H9 (cell line): ENCODE data around the gene CREB5. TPM values are rescaled to one million over a fixed set of nuclear protein-coding genes. Genes with fewer than 3 reads are reported as not detected.

Source experiments
- DNase-seq: peaks from one replicate; pipeline ENCODE4 v3.0.0-alpha.2; 2017
- H2AFZ ChIP-seq: one replicate; pipeline ENCODE4 v1.6.1; 2013; ENCODE audit warnings: mild to moderate bottlenecking, low read length, control low read depth, moderate library complexity
- H2AK5ac ChIP-seq: 2 replicates; pipeline ENCODE4 v1.6.1; 2013; ENCODE audit warnings: low read length, control low read depth, mixed read lengths; ENCODE audit not compliant: insufficient read length
- H2BK120ac ChIP-seq: one replicate; pipeline ENCODE4 v1.6.1; 2013; ENCODE audit warnings: low read depth, mild to moderate bottlenecking, low read length, control low read depth, inconsistent platforms; ENCODE audit not compliant: poor library complexity, severe bottlenecking
- H2BK12ac ChIP-seq: 2 replicates; pipeline ENCODE4 v1.6.1; 2013; ENCODE audit warnings: low read length, control low read depth, mixed read lengths, low read depth; ENCODE audit not compliant: insufficient read length
- H2BK15ac ChIP-seq: 2 replicates; pipeline ENCODE4 v1.6.1; 2013; ENCODE audit warnings: low read depth, low read length, control low read depth
- H2BK20ac ChIP-seq: one replicate; pipeline ENCODE4 v1.6.1; 2013; ENCODE audit warnings: low read depth, mild to moderate bottlenecking, low read length, control low read depth, inconsistent platforms; ENCODE audit not compliant: poor library complexity, severe bottlenecking
- H2BK5ac ChIP-seq: 2 replicates; pipeline ENCODE4 v1.6.1; 2013; ENCODE audit warnings: low read length, control low read depth, mixed read lengths; ENCODE audit not compliant: insufficient read length
- H3K14ac ChIP-seq: 2 replicates; pipeline ENCODE4 v1.6.1; 2013; ENCODE audit warnings: low read length, control low read depth; ENCODE audit not compliant: insufficient read depth
- H3K18ac ChIP-seq: 2 replicates; pipeline ENCODE4 v1.6.1; 2013; ENCODE audit warnings: low read depth, mild to moderate bottlenecking, mixed read lengths, low read length, control low read depth; ENCODE audit not compliant: insufficient read length
- H3K23ac ChIP-seq: 2 replicates; pipeline ENCODE4 v1.6.1; 2013; ENCODE audit warnings: low read length, control low read depth, mixed read lengths, low read depth; ENCODE audit not compliant: insufficient read length
- H3K23me2 ChIP-seq: 2 replicates; pipeline ENCODE4 v1.6.1; 2013; ENCODE audit warnings: low read depth, mild to moderate bottlenecking, mixed read lengths, low read length, control low read depth; ENCODE audit not compliant: insufficient read length, poor library complexity, severe bottlenecking
- H3K27ac ChIP-seq: 2 replicates; pipeline ENCODE4 v1.5.1; 2013; ENCODE audit warnings: low read length, control low read depth, mixed read lengths, low read depth; ENCODE audit not compliant: insufficient read length
- H3K27me3 ChIP-seq: 2 replicates; pipeline ENCODE4 v1.6.1; 2013; ENCODE audit warnings: low read length, control low read depth, inconsistent platforms; ENCODE audit not compliant: insufficient read depth
- H3K4ac ChIP-seq: 2 replicates; pipeline ENCODE4 v1.6.1; 2013; ENCODE audit warnings: low read depth, mild to moderate bottlenecking, control low read depth, inconsistent platforms, low read length, moderate library complexity
- H3K4me1 ChIP-seq: 2 replicates; pipeline ENCODE4 v1.6.1; 2013; ENCODE audit warnings: low read length, control low read depth, inconsistent platforms; ENCODE audit not compliant: insufficient read depth
- H3K4me2 ChIP-seq: 2 replicates; pipeline ENCODE4 v1.6.1; 2013; ENCODE audit warnings: low read length, control low read depth, mixed read lengths; ENCODE audit not compliant: insufficient read length, insufficient read depth
- H3K56ac ChIP-seq: 2 replicates; pipeline ENCODE4 v1.6.1; 2013; ENCODE audit warnings: low read depth, mild to moderate bottlenecking, mixed read lengths, low read length, control low read depth; ENCODE audit not compliant: insufficient read length
- H3K79me1 ChIP-seq: 2 replicates; pipeline ENCODE4 v1.6.1; 2013; ENCODE audit warnings: low read depth, mild to moderate bottlenecking, moderate library complexity, low read length, control low read depth, inconsistent platforms; ENCODE audit not compliant: insufficient read depth, poor library complexity, severe bottlenecking
- H3K79me2 ChIP-seq: 2 replicates; pipeline ENCODE4 v1.6.1; 2013; ENCODE audit warnings: low read length, control low read depth, inconsistent platforms; ENCODE audit not compliant: insufficient read depth
- H3K9ac ChIP-seq: 2 replicates; pipeline ENCODE4 v1.6.1; 2013; ENCODE audit warnings: low read length, control low read depth, mixed read lengths; ENCODE audit not compliant: insufficient read length; ENCODE audit errors: extremely low read depth
- H3K9me3 ChIP-seq: one replicate; pipeline ENCODE4 v1.6.1; 2013; ENCODE audit warnings: low read depth, low read length, inconsistent platforms; ENCODE audit not compliant: control insufficient read depth
- H3T11ph ChIP-seq: one replicate; pipeline ENCODE4 v1.6.1; 2013; ENCODE audit warnings: mild to moderate bottlenecking, low read length, control low read depth, inconsistent platforms
- H4K20me1 ChIP-seq: one replicate; pipeline ENCODE4 v1.6.1; 2013; ENCODE audit not compliant: control insufficient read depth, insufficient read length, insufficient read depth
- H4K5ac ChIP-seq: 2 replicates; pipeline ENCODE4 v1.6.1; 2013; ENCODE audit warnings: low read depth, mild to moderate bottlenecking, mixed read lengths, low read length, control low read depth; ENCODE audit not compliant: insufficient read length
- H4K8ac ChIP-seq: replicated peaks from 2 replicates; pipeline ENCODE4 v1.6.1; 2013; ENCODE audit warnings: low read length, control low read depth, mixed read lengths, low read depth; ENCODE audit not compliant: insufficient read length
- H4K91ac ChIP-seq: 2 replicates; pipeline ENCODE4 v1.6.1; 2013; ENCODE audit warnings: low read depth, mild to moderate bottlenecking, moderate library complexity, mixed read lengths, low read length, control low read depth; ENCODE audit not compliant: insufficient read length
- H3K27ac Mint-ChIP-seq, 3 experiments: 2 replicates in 2 of 3; 3 replicates in 1 of 3; pipeline ENCODE4 v1.8.0; 2020 to 2021; ENCODE audit warnings: mixed read lengths in 3 of 3, mild to moderate bottlenecking in 1 of 3, moderate library complexity in 1 of 3
- H3K27me3 Mint-ChIP-seq: 2 replicates; pipeline ENCODE4 v1.8.0; 2021; ENCODE audit warnings: low read depth, mild to moderate bottlenecking, moderate library complexity, mixed read lengths
- H3K36me3 Mint-ChIP-seq, 3 experiments: 2 replicates in 2 of 3; 3 replicates in 1 of 3; pipeline ENCODE4 v1.8.0; 2020 to 2021; ENCODE audit warnings: low read depth in 3 of 3, mixed read lengths in 3 of 3; ENCODE audit not compliant: insufficient read depth in 1 of 3
- H3K4me1 Mint-ChIP-seq, 2 experiments: 2 replicates each; pipeline ENCODE4 v1.8.0; 2020; ENCODE audit warnings: mixed read lengths in 2 of 2
- H3K4me3 Mint-ChIP-seq, 2 experiments: 2 replicates in 1 of 2; 3 replicates in 1 of 2; pipeline ENCODE4 v1.8.0; 2020 to 2021; ENCODE audit warnings: mild to moderate bottlenecking in 2 of 2, mixed read lengths in 2 of 2, moderate library complexity in 1 of 2
- H3K9me3 Mint-ChIP-seq, 2 experiments: 2 replicates in 1 of 2; 3 replicates in 1 of 2; pipeline ENCODE4 v1.8.0; 2020; ENCODE audit warnings: mild to moderate bottlenecking in 2 of 2, mixed read lengths in 2 of 2, moderate library complexity in 1 of 2
- WGBS: extraction: QIAGEN DNeasy Blood & Tissue Kit; methylation state at CpG from one replicate; pipeline ENCODE4 v1.1.7; 2013; ENCODE audit warnings: missing lambda C conversion rate, low lambda C conversion rate, mixed read lengths; ENCODE audit not compliant: insufficient read length; ENCODE audit errors: extremely low coverage; 5-methylcytosine and 5-hydroxymethylcytosine counted together
- total RNA-seq: library from RNA; stranded (reverse); gene quantifications from 2 replicates; pipeline ENCODE4 v1.2.1, GENCODE V29; 2021
- TF ChIP-seq, protein P1 (sequence below): fragments of 200-600 bp; sonication (generic); conservative IDR thresholded peaks from 3 replicates; pipeline ENCODE4 v1.8.0; 2021; ENCODE audit warnings: antibody characterized with exemption, mild to moderate bottlenecking

The CREB5 gene
- total RNA-seq, 1 experiment from 2014 or later: 4.0 TPM

DNA sequence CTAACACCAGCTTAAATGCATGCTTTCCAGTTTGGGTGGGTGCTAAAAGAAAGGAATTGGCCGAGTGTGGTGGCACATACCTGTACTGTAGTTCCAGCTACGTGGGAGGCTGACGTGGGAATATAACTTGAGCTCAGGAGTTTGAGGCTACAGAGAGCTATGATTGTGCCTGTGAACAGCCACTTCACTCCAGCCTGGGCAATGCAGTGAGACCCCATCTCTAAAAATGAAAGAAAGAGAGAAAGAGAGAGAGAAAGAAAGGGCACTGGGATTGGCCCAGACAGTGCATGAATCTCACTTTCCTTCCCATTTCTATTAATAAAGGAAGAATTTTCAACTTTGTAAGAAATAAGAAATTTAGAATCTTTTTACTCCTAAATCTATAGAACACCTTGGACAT lies 265.4 kb downstream of the CREB5 start:
- Histone ChIP-seq H3K27me3 (no peaks in the 10 kb centered on the region), H3K9ac (no peak overlapping the region), H3K4me1 (peaks cover 19% of the 10 kb centered on the region), H3K18ac (no peak overlapping the region), H2BK120ac (no peak overlapping the region), H2BK20ac (no peak overlapping the region), H3K14ac (no peak overlapping the region), H3K56ac (no peak overlapping the region), H3T11ph (no peak overlapping the region), H3K79me1 (no peaks in the 10 kb centered on the region), H2BK15ac (no peak overlapping the region), H2BK5ac (no peak overlapping the region), H2BK12ac (no peak overlapping the region), H4K5ac (no peak overlapping the region), H3K27ac (no peak overlapping the region), H3K23me2 (no peaks in the 10 kb centered on the region), H4K8ac (no peak overlapping the region), H3K4me2 (no peak overlapping the region), H3K79me2 (no peaks in the 10 kb centered on the region), H2AK5ac (no peak overlapping the region), H4K20me1 (no peaks in the 10 kb centered on the region), H3K4ac (no peak overlapping the region), H4K91ac (no peak overlapping the region), H3K23ac (no peak overlapping the region), H2AFZ (no peak overlapping the region), H3K9me3 (no peaks in the 10 kb centered on the region)
- no CpG with 5 or more reads among the region's 3 CpGs for WGBS
- no peaks in the 10 kb centered on the region for H3K36me3 Mint-ChIP-seq
- H3K4me3 Mint-ChIP-seq: no peak overlapping the region
- DNase-seq: no peak
- no peaks in the 10 kb centered on the region for H3K9me3 Mint-ChIP-seq
- TF ChIP-seq, protein P1, sequence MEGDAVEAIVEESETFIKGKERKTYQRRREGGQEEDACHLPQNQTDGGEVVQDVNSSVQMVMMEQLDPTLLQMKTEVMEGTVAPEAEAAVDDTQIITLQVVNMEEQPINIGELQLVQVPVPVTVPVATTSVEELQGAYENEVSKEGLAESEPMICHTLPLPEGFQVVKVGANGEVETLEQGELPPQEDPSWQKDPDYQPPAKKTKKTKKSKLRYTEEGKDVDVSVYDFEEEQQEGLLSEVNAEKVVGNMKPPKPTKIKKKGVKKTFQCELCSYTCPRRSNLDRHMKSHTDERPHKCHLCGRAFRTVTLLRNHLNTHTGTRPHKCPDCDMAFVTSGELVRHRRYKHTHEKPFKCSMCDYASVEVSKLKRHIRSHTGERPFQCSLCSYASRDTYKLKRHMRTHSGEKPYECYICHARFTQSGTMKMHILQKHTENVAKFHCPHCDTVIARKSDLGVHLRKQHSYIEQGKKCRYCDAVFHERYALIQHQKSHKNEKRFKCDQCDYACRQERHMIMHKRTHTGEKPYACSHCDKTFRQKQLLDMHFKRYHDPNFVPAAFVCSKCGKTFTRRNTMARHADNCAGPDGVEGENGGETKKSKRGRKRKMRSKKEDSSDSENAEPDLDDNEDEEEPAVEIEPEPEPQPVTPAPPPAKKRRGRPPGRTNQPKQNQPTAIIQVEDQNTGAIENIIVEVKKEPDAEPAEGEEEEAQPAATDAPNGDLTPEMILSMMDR: no peak
- peaks cover 36 to 47% of the 10 kb centered on the region in 2 experiments for H3K4me1 Mint-ChIP-seq
- H3K27me3 Mint-ChIP-seq: no peaks in the 10 kb centered on the region
- H3K27ac Mint-ChIP-seq: no peak overlapping the region
